Activated CD8-positive, alpha-beta memory T cell treated with anti-CD3 and anti-CD28 coated beads for 24 hours (primary cell): ENCODE data around the gene DCP2.
"Not testable (repeated sequence)": the region's sequence is repeated elsewhere in the genome, so short reads cannot be mapped to it uniquely, and the experiment has no call there.

Experiments
- DNase-seq: peaks from one replicate; pipeline ENCODE4 v3.0.0-alpha.2; 2020

Gene DCP2

DNA sequence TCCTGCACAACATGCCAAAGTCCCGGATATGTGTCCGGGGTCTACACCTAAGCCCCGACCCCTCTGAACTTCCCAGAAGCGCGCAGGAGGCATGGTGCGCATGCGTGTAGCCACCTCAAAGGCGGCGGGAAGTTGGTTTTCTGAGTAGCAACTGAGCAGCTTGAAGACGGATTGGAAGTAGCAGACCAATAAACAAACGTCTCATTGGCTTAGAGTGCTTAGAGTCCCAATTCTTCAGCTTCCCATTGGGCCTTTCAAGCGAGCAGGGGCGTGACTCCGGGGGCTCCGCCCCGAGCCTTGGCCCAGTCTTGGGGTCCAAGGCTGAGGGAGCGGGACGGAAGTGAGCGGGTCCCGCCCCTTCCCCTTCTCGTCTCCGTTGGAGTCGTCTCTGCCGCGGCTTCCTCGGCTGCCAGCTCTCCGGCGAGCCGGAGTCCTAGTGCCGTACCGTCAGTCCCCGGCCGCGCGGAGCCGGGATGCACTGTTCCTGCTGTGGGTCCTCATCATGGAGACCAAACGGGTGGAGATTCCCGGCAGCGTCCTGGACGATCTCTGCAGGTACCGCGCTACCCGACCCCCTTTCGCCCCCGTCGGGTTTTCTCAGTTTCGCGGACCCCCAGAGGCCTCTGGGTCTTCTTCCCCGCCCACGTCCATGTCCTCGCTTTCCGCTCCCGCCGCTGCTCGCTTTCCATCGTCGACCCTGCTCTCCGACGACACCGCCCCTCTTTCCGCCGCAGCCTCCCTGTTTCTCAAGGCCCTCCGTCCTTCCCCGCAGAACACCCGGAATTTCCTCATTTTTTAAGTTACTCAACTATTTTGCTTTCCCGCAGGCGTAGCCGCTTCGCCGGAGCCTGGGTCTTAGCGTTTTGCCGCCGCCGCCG lies at the start of gene DCP2:
Gene DCP2, plus strand, starts transcription at position 367 of the 878 bp plus-strand sequence. Its CDS starts 136 bp downstream, at position 503.
- peak; percentile 95 for DNase-seq

DNA sequence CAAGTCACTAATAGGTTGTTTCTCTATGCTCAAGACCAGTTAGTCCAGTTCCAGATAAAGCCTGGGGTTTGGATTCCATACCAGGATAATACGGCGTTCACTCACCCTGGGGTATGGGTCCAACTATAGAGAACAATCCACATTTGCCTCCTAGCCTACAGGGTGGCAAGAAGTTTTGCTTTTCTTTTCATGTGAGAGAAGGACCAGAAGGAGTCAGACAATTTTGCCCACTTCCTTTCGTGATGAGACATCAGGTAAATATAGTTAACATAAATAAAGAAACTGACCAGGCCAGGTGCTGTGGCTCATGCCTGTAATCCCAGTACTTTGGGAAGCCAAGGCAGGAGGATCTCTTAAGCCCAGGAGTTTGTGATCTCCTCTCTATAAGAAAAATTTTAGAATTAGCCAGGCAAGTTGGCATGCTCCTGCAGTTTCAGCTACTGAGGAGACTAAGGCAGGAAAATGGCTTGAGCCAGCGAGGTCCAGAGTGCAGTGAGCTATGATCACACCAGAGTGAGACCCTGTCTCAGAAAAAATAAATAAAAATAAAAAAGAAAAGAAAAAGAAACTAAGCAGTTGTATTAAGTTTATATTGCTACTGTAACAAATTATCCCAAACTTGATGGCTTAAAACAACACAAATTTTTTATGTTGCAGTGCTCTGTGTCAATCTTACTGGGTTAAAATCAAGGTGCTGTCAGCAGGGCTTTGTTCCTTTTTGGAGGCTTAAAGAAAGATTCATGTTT lies 47.1 kb upstream of the DCP2 start:
- DNase-seq: no peak

DNA sequence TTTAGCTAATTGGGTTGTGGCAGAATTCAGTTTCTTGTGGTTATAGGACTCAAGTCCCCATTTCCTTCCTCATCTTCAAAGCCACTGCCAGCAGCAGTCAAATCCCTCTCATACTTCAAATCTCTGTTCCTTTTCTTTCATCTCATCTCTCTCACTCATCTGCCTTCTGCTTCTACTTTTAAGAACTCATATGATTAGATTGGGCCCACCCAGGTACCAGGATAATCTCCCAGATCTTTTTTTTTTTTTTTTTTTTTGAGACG lies 46.6 kb upstream of the DCP2 start:
- no peak for DNase-seq

DNA sequence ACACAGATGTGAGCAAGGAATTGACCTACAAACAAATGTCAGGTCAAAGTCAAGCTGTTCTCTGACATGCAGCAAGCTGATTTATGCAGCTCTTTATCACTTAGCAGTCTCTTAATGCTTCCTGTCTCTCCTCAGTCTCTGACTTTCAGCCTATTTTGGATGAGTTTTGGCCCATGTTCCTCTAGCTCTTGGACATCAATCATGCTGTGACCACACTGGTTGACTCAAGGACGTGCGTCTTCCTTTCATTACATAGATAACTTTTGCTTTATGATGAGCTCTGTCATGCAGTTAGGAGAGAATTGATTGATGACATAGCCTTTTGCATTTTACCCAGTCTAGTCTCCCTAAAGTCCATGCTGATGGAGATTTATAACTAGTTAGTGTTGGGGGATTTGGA lies 45.1 kb upstream of the DCP2 start:
- DNase-seq: no peak

DNA sequence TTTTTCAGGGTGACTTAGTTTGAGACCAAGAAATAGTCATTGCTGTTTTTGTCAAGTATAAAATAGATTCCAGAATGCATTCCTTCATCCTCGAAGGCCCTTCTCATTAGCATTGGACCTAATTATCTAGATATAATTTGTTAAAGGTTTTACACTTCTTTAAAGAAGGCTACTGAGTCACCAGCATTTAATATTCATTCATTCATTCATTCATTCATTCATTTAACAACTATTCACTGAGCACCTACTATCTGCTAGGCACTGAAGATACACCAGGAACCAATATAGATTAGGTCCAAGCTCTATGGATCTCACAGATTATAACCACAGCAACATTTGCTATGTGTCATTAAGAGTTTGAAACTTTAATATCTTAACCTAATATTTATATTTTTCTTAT lies 43.5 kb upstream of the DCP2 start:
- DNase-seq: no peak

DNA sequence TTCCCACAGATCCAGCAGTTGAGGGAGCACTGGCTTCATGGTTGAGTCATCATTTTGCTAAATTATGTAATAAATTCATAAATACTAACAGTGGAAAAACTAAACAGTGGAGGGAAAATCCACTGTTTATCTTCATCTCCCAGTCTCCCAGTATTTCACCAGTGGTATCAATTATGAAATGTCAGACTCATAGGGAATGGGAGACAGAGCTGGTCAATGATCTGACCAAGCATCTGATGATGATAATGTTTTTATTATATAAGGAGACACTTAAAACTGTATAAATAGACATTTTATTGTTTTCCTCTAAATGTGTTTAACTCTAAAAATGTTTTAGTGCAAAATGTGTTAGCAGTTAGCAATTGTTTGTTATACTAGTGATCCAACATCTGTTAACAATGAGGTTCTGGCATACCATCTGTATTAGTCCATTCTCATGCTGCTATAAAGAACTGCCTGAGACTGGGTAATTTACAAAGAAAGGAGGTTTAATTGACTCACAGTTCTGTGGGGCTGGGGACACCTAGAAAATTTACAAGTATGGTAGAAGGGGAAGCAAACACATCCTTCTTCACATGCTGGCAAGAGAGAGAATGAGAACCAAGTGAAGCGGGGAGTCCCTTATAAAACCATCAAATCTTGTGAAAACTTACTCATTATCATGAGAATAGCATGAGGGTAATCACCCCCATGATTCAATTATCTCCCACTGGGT lies 42.8 kb upstream of the DCP2 start:
- no peak for DNase-seq

DNA sequence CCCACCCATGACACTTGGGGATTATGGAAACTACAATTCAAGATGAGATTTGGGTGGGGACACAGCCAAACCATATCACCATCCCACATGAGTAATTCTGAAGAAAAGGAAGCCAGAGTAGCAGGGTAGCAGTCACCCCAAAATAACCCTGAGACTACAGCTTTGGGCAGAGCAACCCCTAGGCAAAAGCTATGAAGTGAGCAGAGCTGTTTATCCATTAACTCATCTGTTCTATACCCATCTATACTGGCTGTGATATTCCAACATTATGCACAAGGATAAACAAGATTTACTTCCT lies 42.3 kb upstream of the DCP2 start:
- DNase-seq: no peak

DNA sequence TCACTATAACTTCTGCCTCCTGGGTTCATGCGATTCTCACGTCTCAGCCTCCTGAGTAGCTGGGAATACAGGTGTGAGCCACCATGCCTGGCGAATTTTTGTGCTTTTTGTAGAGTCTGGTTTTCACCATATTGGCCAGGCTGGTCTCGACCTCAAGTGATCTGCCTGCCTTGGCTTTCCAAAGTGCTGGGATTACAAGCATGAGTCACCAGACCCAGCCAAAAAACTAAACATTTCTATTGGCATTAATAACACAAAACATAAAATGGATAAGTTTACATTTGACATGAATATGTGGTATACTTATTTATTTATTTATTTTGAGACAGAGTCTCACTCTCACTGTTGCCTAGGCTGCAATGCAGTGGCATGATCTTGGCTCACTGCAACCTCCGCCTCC lies 40.9 kb upstream of the DCP2 start:
- no peak for DNase-seq

DNA sequence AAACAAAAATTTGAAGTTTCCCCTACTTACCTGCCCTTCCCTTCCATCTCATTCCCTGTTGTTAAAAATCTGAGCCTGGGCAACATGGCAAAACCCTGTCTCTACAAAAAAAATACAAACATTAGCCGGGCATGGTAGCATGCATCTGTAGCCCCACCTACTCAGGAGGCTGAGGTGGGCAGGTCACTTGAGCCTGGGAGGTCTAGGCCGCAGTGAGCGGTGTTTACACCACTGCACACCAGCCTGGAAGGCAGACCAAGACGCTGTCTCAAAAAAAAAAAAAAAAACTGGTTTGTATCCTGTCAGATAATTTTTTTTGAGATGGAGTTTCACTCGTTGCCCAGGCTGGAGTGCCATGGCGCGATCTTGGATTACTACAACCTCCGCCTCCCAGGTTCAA lies 38.3 kb upstream of the DCP2 start:
- DNase-seq: no peak

DNA sequence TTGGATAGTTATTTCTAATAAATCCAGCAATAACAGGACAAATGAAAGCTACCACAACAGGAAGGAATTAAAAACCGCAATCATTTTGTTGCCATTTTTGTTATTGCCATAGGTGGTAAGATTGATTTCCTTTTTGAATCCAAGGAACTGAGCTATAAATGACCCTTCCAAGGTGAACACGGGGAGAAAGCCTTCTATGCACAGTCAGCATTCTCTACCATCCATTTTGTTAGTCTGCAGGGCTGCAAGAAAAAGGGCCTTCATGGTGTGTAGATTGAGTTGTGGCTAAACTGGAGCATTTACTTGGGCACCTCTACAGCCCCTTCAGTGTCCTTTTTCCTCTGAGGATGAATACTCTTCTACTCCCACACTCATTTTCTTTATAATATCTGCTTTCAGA lies 35.9 kb upstream of the DCP2 start:
- DNase-seq: no peak

DNA sequence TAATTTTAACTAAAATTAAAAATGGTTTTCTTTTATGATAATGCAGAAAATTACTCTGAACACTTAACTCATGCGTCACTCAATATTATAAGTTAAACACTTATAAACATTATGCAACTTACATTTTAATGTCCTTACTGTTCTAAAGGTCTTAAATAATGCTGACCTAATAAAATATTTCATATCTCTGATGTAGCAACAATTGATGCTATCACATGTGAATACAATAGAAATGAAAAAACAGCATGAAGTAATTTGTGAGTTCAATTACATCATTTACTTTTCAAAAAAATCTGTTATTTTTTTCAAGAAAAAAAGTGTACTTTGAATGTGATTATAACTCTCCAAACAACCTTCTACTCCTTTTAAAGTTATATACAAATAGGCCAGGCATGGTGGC lies 28.1 kb upstream of the DCP2 start:
- DNase-seq: no peak

DNA sequence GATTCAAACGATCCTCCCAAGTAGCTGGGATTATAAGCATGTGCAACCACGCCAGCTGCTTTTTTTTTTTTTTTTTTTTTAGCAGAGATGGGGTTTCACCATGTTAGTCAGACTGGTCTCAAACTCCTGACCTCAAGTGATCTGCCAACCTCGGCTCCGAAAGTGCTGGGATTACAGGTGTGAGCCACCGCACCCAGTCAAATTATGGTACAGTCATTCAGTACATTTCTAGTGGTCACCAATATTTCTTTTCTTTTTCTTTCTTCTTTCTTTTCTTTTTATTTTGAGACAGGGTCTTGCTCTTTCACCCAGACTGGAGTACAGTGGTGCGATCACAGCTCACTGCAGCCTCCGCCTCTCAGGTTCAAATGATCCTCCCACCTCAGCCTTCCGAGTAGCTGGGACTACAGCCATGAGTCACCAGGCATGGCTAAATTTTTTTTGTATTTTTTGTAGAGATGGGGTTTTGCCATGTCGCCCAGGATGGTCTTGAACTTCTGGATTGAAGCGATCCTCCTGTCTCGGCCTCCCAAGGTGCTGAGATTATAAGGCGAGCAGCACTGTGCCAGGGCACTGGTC lies 25.4 kb upstream of the DCP2 start:
- DNase-seq: no peak

DNA sequence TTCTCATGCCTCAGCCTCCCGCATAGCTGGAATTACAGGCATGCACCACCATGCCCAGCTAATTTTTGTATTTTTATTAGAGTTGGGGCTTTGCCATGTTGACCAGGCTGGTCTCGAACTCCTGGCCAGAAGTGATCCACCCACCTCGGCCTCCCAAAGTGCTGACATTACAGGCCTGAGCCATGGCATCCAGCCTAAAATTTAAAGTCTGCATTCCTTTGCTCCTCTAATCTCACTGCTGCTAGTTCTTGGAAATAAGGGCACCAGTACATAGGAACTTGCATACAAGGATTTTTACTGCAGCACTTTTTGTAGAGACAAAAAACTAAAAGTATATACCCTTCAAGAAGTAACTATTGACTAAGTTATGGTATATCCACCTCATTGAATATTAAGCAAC lies 20.0 kb upstream of the DCP2 start:
- no peak for DNase-seq

DNA sequence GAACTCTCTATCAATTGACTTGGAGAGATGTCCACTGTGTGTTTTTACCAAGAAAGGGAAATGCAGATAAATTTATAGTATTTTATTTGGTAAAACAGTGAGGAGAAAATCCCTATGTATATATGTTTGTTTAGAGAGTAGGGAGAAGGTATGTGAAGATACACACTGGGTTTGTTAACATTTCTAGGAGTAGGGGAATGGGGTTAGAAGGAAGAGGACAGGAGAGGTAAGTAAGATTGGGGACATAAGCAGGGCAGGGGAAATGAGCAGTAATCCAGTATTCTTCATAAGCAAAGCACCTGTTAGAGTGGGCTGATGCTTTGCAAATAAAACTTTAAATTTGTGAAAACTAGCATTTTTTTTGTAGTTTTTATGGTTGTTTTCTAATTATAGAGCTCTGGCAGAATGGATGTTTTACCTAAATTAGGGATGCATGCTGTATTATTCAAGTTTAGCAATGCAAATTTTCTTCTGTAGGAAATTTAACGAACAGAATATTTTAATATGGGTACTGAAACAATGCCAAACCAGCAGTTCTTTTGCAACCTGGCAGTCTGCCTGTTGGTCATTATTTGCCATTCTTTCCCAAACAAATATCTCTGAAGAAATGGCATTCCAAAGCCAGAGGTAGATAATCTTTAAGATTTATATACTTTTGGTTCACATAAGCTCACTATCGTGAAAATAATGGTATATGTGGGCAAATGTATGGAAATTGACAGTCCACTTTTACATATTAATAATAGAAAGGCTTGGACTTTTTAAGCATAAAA lies 19.4 kb upstream of the DCP2 start:
- DNase-seq: no peak

DNA sequence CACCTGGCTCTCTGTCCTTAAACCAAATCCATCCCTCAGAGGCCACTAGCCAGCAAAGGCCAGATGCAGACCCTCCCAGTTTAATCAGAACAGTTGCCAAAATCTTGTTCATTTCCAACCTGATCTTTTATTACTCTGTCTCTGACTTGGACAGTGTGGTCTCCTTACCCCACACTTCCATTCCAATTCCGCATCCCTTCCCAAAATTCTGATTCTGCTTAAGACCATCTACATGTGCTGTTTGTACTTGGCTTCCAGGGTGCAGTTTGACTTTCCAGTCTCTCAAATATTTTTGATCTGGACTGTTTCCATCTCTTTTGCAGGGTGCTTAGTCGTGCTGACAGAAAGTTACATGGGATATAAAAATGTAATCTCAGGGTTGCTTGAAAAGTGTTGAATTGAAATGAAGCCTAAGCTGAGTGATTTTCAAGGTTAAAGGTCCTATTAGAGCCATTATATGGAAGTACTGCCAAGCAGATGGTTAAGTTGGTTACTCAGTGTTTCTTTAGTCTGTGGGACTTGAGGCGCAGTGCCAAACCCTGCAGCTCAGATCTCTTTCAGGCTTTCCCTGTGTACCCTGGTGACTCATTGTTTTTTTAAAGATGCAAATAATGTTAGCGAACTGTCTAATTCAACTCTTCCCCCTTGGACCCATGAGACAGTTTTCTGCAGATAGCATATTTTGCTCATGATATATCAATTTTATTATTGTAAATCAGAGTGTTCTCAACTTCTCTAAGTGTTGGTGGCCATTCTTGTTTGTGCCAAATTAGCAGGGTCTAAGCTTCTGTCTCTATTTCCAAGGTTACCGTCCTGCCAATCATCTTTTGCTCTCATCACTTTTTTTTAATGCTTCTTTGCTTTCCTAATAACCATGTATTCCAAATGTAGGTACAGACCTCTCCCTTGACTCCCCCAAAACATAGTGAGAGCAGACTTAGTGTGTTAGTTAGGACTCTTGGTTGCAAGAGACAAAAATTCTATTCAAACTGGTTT lies 18.2 kb upstream of the DCP2 start:
- DNase-seq: no peak

DNA sequence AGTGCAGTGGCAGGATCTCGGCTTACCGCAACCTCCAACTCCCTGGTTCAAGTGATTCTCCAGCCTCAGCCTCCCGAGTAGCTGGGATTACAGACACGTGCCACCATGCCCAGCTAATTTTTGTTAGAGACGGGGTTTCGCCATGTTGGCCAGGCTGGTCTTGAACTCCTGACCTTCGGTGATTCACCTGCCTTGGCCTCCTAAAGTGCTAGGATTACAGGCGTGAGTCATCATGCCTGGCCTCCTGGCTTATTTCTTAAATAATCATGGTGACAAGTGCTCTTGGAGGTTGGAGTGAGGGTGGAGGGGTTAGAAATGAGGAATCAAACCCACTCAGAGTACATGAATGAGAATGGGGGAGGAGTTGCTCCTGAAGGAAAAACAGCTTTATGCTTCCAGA lies 16.7 kb upstream of the DCP2 start:
- not testable (repeated sequence) for DNase-seq

DNA sequence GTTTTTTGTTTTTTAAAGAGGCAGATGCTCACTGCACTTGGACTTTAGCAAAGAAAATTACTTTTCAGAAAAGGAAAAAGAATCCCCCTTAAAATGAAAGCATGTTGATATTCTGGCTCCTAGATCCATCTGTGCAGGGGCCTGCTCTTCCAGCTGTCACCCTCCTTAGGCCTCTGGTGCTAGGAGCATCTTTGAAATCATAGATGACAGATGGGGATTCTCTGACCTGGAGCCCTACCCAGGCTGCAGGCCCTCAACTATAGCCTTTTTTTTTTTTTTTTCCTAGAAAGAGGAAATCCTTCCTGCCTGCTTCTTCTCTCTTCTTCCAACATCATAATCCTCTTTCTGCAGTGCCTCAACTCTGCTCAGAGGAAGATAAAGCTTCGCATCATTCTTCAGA lies 16.3 kb upstream of the DCP2 start:
- DNase-seq: no peak

DNA sequence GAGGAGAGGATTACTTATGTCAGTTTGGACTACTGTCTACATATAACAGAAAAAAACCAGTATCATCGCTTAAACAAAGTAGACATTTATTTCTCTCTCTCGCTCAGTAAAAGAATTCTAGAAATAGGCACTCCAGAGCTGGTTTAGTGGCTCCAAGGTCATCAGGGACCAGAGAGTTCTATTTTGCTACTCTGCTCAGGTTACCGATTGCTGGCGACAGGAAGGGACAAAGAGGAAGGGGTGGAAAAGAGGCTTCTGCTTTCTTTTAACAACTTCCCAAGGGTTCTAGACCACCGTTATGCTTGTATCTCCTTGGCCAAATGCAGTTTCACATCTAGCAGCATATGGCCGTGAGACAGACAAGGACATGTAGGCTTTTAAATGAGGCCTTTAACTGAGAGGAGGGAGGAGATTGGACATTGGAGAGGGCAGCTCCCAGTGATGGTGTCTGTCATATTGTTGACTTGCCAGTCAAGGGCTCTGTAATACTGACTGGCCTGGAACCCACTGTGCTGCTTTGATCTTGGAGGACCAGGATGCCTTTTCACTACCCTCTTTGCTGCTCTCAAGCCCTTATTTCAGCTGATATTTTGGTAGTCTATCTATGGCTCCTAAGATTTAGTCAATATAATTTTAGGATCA lies 15.6 kb upstream of the DCP2 start:
- no peak for DNase-seq

DNA sequence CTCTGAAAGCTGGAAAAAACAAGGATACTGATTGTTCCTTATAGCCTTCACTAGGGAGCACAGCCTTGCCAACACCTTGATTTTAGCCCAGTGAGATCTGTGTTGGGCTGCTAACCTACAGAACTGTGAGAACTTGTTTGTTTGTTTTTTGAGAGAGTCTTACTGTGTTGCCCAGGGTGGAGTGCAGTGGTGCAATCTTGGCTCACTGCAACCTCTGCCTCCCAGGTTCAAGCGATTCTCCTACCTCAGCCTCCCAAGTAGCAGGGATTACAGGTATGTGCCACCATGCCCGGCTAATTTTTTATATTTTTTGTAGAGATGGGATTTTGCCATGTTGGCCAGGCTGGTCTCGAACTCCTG lies 13.2 kb upstream of the DCP2 start:
- not testable (repeated sequence) for DNase-seq

DNA sequence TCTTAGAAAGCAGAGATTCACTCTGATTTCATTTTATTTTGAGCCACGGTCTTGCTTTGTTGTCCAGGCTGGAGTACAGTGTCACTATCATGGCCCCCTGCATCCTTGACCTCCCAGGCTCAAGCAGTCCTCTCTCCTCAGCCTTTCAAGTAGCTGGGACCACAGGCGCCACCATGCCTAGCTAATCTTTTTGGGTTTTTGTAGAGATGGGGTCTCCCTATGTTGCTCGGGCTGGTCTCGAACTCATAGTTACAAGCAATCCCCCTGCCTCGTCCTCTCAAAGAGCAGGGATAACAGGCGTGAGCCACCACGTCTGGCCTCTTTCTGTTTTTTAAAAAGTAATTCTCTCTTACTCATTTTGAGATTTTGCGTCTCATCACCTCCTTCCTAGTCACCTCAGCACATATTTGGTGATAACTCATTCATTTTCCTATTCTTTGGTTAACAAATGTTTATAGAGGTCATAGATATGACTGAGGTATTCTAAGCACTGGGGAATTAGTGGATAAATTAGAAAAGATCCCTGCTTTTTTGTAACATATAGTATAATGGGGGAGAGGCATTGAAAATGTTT lies 10.8 kb upstream of the DCP2 start:
- DNase-seq: no peak

DNA sequence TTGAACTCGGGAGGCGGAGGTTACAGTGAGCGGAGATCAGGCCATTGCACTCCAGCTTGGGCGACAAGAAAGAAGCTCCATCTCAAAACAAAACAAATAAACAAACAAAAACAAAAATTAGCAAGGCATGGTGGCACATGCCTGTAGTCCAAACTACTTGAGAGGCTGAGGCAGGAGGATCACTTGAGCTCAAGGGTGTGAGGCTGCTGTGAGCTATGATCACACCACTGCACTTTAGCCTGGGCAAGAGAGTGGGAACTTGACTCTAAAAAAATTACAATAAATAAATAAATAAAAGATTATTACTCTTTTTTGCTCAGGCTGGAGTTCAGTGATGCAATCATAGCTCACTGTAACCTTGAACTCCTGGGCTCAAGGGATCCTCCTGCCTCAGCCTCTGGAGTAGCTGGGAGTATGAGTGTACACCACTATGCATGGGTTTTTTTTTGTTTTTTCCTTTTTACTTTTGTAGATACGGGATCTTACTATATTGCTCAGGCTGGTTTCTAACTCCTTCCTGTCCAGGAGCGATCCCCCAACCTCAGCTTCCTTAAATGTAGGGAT lies 9.0 kb upstream of the DCP2 start:
- no peak for DNase-seq
